DMS53 treated with DMSO at 0.1 percent for 48 hours (cell line): Measurements from ENCODE around the gene AMZ1.
"Not testable (repeated sequence)": the region's sequence is repeated elsewhere in the genome, so short reads cannot be mapped to it uniquely, and the experiment has no call there.

Experiments
- DNase-seq: peaks from one replicate; lab custom pipeline; 2025; ENCODE audit not compliant: unreplicated experiment; lab: John Stamatoyannopoulos, UW

AMZ1 gene

GRCh38 chr7:2724453-2725177 lies 36.6 kb downstream of the AMZ1 start:
- no peak for DNase-seq

DNA sequence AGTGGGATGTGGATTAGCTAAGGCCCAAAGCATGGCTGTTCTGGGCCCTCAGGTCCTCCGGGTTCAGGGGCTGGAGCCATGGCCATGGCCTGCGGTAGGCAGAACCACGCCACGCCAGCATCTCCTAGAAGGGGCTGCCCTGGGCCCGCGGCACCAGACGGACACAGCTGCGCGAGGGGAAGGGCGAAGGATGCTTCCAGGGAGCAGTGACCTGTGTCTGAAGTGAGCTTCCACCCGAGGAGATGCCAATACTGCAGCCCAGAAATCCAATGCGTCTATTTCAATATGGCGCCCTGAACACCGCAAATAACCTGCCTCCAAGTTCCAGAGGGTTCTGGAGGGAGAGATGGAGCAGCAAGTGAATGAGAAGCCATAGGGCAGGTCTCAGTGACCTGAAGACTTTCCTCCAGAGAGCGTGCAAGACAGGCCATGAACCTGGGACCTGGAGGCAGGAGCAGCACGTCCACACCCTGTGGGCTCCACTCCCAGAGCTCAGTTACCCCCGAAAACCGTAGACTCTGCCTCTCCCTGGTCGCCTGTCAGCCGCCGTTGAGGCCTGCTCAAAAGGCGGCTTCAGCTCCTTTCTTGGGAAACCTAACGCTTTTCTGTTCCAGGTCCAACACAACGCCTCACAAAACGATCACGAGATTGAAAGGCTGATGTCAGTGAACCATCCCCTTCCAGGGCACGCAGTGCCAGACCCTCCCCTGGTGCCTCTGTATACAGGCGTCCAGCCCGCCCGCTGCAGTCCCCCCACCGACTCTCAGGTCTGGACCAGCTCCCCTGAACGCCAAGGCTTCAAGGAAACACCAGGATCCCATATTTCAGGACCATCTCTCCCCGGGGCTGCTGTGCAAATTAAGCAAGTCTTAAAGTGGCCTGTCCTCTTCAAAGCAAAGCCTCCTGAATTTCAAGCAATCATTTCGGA lies 37.4 kb downstream of the AMZ1 start:
- no peak for DNase-seq

DNA sequence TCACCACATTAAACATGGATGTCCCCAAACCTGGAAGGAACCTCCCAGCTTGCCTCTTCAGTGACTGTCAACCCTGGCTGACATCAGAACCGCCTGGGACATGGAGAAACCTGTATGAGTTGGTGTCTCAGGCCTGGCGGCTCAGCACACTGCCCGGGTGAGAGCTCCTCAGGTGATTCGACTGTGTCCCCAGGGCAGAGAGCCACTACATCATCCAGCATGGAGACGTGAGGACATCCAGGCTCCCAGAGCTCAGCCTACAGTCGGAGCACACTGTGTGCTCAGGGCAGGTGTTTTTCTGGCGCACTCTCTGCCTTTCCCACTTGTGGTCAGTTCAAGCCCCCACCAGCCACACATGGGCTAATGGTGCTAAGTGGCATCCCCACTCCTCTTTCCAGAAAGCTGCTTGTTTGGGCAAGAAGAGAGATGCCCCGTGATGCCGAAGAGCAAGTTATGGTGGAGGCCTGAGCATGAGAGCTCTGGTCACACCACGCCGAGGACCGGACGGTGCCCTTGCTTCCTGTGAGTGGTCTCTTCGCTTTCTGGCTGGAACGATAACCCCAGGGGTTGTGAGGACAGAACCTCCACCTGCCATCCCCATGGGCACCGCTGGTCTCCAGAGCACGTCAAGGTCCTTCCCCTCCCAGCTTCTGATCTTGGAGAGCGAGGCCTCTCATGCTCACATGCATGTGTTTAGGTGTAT lies 38.5 kb downstream of the AMZ1 start:
- DNase-seq = no peak

DNA sequence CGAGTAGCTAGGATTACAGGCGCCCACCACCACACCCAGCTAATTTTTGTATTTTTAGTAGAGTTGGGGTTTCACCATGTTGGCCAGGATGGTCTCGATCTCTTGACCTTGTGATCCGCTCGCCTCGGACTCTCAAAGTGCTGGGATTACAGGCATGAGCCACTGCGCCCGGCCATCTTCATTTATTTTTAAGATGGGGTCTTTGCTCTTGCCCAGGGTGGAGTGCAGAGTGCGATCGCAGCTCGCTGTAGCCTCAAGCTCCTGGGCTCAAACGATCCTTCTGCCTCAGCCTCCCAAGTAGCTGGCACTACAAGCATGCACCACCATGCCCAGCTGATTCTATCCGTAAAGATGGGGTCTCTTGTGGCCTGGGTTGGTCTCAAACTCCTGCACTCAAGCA lies 39.2 kb downstream of the AMZ1 start:
- DNase-seq = not testable (repeated sequence)

DNA sequence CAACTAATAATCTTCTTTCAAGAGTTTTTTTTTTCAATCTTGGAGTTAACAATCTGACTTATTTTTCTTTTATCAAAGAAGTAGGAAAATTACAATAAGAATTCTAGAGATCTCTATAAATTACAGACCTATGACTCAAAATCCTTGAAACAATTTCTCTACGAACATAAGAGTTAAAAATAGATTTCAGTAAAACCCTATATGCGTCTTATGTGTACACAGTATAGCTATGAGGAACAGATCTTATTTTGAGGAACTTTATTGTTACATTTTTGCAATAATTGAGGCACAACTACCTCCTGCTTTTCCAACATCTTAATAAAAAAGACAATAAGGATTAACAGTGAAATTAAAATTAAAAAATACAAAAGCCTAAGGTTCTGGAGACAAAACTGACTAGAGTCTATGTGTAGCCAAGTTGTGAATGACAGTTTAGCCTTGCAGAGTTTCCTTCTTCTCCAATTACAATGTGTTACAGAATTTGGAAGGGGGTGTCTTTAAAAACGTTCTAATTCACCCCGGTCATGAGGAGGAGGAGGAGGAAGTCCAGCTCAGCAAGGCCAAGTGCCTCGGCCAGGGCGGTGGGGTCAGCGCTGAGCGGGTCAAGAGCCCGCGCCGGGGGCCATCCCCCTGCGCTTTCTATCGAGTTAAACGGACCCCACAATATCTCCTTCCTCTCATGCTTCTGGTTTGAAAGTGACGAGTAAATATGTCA lies 40.5 kb downstream of the AMZ1 start:
- no peak for DNase-seq

GRCh38 chr7:2729031-2729892 lies 41.3 kb downstream of the AMZ1 start:
- no peak for DNase-seq

- no peak for DNase-seq
Measured at GRCh38 chr7:2729893-2730716, 42.1 kb downstream of the AMZ1 start.

- DNase-seq = no peak
Measured at GRCh38 chr7:2730846-2731770, 43.1 kb downstream of the AMZ1 start.

DNA sequence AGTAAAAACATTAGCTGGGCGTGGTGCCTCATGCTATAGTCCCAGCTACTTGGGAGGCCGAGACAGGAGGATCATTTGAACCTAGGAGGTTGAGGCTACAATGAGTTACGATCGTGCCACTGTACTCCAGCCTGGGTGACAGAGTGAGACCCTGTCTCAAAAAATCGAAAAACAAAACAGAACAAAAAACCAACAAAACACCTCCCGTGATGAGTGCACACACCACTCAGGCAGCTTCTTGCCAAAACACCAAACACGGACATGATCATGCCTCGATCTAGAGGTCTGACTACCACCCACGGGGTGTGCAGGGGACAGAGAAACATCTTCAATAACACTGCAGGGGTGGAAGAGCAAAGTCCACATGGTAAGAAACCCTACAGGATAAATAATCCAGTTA lies 44.4 kb downstream of the AMZ1 start:
- no peak for DNase-seq

DNA sequence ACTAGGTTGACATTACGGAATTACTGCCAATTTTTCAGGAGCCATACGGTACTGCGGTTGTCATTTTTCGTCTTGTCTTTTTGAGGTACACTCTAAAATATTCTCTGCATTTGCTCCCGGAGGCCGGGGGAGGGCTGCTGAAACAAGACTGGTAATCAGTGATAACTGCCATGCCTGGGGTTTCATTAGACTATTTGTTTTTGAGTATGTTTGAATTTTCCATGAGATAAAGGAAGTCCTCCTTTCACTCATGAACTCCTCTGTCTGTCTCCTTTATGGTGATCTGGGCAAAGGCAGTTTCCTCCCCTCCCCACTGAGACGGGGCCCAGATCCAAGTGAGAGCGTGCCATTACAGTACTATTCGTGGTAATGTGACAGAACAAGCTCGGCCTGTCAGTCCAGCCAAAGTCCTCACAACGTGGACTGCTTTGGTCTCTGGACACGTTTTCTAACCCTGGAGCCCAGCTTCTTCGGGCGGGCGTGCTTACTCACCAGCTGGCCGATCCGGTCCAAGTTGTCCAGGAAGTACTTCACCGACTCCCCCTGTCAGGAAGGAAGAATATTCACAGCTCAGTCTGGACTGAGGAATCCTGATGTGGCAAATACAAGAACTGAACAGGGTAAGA lies 45.1 kb downstream of the AMZ1 start:
- DNase-seq = no peak

GRCh38 chr7:2734084-2734686 lies 46.2 kb downstream of the AMZ1 start:
- no peak for DNase-seq

DNA sequence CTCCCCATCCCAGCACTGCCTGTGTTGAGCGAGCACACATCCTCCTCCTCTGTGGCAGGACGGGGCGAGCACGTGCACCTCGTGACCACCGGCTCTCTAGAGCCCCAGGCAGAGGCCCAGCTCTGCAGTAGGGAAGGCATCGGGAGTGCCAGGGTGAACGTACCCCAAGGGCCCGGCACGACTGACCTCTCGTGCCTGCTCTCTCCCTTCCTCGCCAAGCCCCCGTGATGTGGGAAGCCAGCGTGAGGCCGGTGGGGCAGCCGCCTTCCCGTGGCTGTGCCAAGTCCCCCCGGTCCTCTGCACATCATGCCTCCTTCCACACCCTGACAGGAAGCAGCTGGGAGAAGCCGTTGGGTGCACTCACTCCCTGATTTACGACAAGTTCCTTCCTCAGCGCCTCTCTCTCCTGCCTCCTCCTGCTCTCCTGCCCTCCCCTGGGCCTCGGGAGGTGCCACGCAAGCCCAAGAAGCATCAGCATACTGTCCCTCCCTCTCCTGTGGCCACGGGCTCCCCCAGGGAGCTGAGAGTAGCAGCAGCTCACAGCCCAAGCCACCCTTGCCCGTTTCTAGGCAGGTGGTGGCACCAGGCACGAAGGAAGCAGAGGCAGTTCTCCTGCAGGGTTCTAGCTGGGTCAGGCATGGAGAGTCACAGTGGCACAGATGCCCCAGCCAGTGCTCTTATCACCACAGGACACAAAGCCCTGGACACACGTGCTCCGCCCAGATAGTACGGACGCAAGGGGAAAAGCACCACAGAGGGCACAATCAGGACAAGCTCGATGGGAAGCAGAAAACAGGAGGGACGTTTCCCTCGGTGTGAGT lies 47.0 kb downstream of the AMZ1 start:
- DNase-seq = no peak

DNA sequence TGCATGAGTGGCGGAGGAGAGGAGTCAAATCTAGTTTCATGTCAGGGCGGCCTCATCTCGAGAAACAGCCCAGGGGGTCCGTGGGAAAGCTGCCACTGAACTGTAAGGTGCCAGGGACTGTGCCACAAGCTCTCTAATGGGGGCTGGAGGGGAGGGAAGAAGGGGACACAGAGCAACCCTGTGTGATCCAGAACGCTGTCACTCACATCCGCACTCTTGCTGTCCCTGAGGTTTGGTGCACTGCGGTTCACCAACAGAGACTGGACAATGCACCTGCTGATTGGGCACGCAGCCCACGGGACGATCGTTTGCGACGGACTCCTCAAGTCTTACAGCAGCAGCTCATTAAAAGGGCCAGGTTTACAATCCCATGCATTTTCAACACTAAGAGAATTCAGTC lies 47.7 kb downstream of the AMZ1 start:
- no peak for DNase-seq

GRCh38 chr7:2736411-2736914 lies 48.5 kb downstream of the AMZ1 start:
- no peak for DNase-seq

- not testable (repeated sequence) for DNase-seq
Measured at GRCh38 chr7:2737005-2737743, 49.2 kb downstream of the AMZ1 start.
